Measurements from ENCODE around the gene JUP. TPM values are rescaled to one million over a fixed set of nuclear protein-coding genes. Genes with fewer than 3 reads are reported as not detected.

Gene JUP
- polyA plus RNA-seq, 1 donor from 2014 or later: 72.0 TPM

- Mint-ChIP-seq H3K9me3 (peaks cover 0 to 2% (median 0%) of the 10 kb centered on the region in 3 donors), H3K27me3 (peaks cover 37% of the 10 kb centered on the region), H3K4me3 (no peak overlapping the region), H3K4me1 (peaks cover 4 to 12% (median 5%) of the 10 kb centered on the region in 3 donors), H3K27ac (peak overlapping the region in 1 of 3 donors; percentile 6), H3K36me3 (peaks cover 1% of the 10 kb centered on the region)
These were observed 50.8 kb downstream of the JUP start for GRCh38 chr17:41735744-41736143.

GRCh38 chr17:41734949-41735313 is 51.6 kb downstream of the JUP start:
- peaks cover 37% of the 10 kb centered on the region for H3K27me3 Mint-ChIP-seq
- peaks cover 0 to 2% (median 0%) of the 10 kb centered on the region in 3 donors for H3K9me3 Mint-ChIP-seq
- H3K36me3 Mint-ChIP-seq: peaks cover 1% of the 10 kb centered on the region
- H3K4me1 Mint-ChIP-seq: peaks cover 4 to 12% (median 5%) of the 10 kb centered on the region in 3 donors
- H3K4me3 Mint-ChIP-seq: peak overlapping the region in 3 of 4 donors; percentile 41 to 82 (median 45)
- no peak overlapping the region for H3K27ac Mint-ChIP-seq

GRCh38 chr17:41734139-41734948 is 52.2 kb downstream of the JUP start, which contains the start of gene HAP1:
Gene HAP1, minus strand, starts transcription at chr17:41734643. Its CDS starts 9 bp downstream, at chr17:41734634.
- peak within 1 kb of the TSS in 1 of 3 donors; percentile 6 for H3K27ac Mint-ChIP-seq
- H3K4me1 Mint-ChIP-seq: peaks cover 4 to 9% (median 5%) of the 10 kb centered on the region in 3 donors
- peaks cover 37% of the 10 kb centered on the region for H3K27me3 Mint-ChIP-seq
- peaks cover 0 to 2% (median 0%) of the 10 kb centered on the region in 3 donors for H3K9me3 Mint-ChIP-seq
- H3K4me3 Mint-ChIP-seq: peak within 1 kb of the TSS; percentile 28 to 88 (median 72)
- H3K36me3 Mint-ChIP-seq: peaks cover 1% of the 10 kb centered on the region

GRCh38 chr17:41733348-41734138 is 53.0 kb downstream of the JUP start:
- Mint-ChIP-seq H3K27me3 (peaks cover 37% of the 10 kb centered on the region), H3K4me1 (peaks cover 4 to 7% (median 5%) of the 10 kb centered on the region in 3 donors), H3K4me3 (peak overlapping the region; percentile 28 to 88 (median 53)), H3K9me3 (peaks cover 0 to 2% (median 0%) of the 10 kb centered on the region in 3 donors), H3K36me3 (peaks cover 1% of the 10 kb centered on the region), H3K27ac (no peak overlapping the region)

- no peak overlapping the region for H3K27ac Mint-ChIP-seq
- H3K4me1 Mint-ChIP-seq: peaks cover 4 to 10% (median 8%) of the 10 kb centered on the region in 3 donors
- H3K9me3 Mint-ChIP-seq: peaks cover 0 to 2% (median 0%) of the 10 kb centered on the region in 3 donors
- H3K4me3 Mint-ChIP-seq: no peak overlapping the region
- H3K27me3 Mint-ChIP-seq: peaks cover 26% of the 10 kb centered on the region
- peaks cover 1% of the 10 kb centered on the region for H3K36me3 Mint-ChIP-seq
These were observed 54.7 kb downstream of the JUP start for GRCh38 chr17:41731836-41732235.

- H3K27me3 Mint-ChIP-seq: peaks cover 18% of the 10 kb centered on the region
- H3K4me1 Mint-ChIP-seq: peaks cover 4 to 10% (median 8%) of the 10 kb centered on the region in 3 donors
- H3K4me3 Mint-ChIP-seq: no peak overlapping the region
- H3K27ac Mint-ChIP-seq: no peak overlapping the region
- H3K9me3 Mint-ChIP-seq: peaks cover 0 to 2% (median 0%) of the 10 kb centered on the region in 3 donors
- peaks cover 1% of the 10 kb centered on the region for H3K36me3 Mint-ChIP-seq
These were observed 56.0 kb downstream of the JUP start for GRCh38 chr17:41730479-41730878.

- Mint-ChIP-seq H3K27me3 (peaks cover 8% of the 10 kb centered on the region), H3K9me3 (no peaks in the 10 kb centered on the region), H3K27ac (no peak overlapping the region), H3K36me3 (no peaks in the 10 kb centered on the region), H3K4me1 (peaks cover 3 to 9% (median 4%) of the 10 kb centered on the region in 3 donors), H3K4me3 (peak overlapping the region in 1 of 4 donors; percentile 69)
These were observed 58.5 kb downstream of the JUP start for GRCh38 chr17:41728056-41728455.

- peaks cover 0 to 5% (median 3%) of the 10 kb centered on the region in 3 donors for H3K4me1 Mint-ChIP-seq
- H3K4me3 Mint-ChIP-seq: no peak overlapping the region
- H3K27me3 Mint-ChIP-seq: peaks cover 7% of the 10 kb centered on the region
- H3K9me3 Mint-ChIP-seq: no peaks in the 10 kb centered on the region
- H3K27ac Mint-ChIP-seq: no peak overlapping the region
- H3K36me3 Mint-ChIP-seq: no peaks in the 10 kb centered on the region
These were observed 61.4 kb downstream of the JUP start for GRCh38 chr17:41725134-41725533.

- Mint-ChIP-seq H3K9me3 (no peaks in the 10 kb centered on the region), H3K4me1 (peaks cover 0 to 5% (median 3%) of the 10 kb centered on the region in 3 donors), H3K27me3 (peaks cover 7% of the 10 kb centered on the region), H3K27ac (no peak overlapping the region), H3K4me3 (no peak overlapping the region), H3K36me3 (no peaks in the 10 kb centered on the region)
These were observed 61.9 kb downstream of the JUP start for GRCh38 chr17:41724476-41725050.

GRCh38 chr17:41723801-41724475 is 62.6 kb downstream of the JUP start:
- H3K27ac Mint-ChIP-seq: no peak overlapping the region
- H3K27me3 Mint-ChIP-seq: peaks cover 7% of the 10 kb centered on the region
- H3K36me3 Mint-ChIP-seq: no peaks in the 10 kb centered on the region
- H3K4me1 Mint-ChIP-seq: peaks cover 0 to 5% (median 3%) of the 10 kb centered on the region in 3 donors
- H3K9me3 Mint-ChIP-seq: no peaks in the 10 kb centered on the region
- H3K4me3 Mint-ChIP-seq: no peak overlapping the region

- Mint-ChIP-seq H3K27me3 (peaks cover 7% of the 10 kb centered on the region), H3K9me3 (no peaks in the 10 kb centered on the region), H3K36me3 (no peaks in the 10 kb centered on the region), H3K27ac (no peak overlapping the region), H3K4me1 (peaks cover 0 to 7% (median 5%) of the 10 kb centered on the region in 3 donors), H3K4me3 (peak overlapping the region in 1 of 4 donors; percentile 10)
These were observed 64.3 kb downstream of the JUP start for GRCh38 chr17:41722231-41722630.

- Mint-ChIP-seq H3K4me3 (no peak overlapping the region), H3K27me3 (peaks cover 4% of the 10 kb centered on the region), H3K4me1 (peaks cover 0 to 7% (median 5%) of the 10 kb centered on the region in 3 donors), H3K36me3 (no peaks in the 10 kb centered on the region), H3K9me3 (no peaks in the 10 kb centered on the region), H3K27ac (no peak overlapping the region)
These were observed 68.2 kb downstream of the JUP start for GRCh38 chr17:41718287-41718645.

GRCh38 chr17:41717408-41718286 is 68.9 kb downstream of the JUP start:
- no peak overlapping the region for H3K27ac Mint-ChIP-seq
- H3K4me1 Mint-ChIP-seq: peaks cover 0 to 7% (median 5%) of the 10 kb centered on the region in 3 donors
- no peaks in the 10 kb centered on the region for H3K9me3 Mint-ChIP-seq
- H3K36me3 Mint-ChIP-seq: no peaks in the 10 kb centered on the region
- peaks cover 4% of the 10 kb centered on the region for H3K27me3 Mint-ChIP-seq
- H3K4me3 Mint-ChIP-seq: peak overlapping the region in 1 of 4 donors; percentile 32

Data from IgD-negative memory B cell (primary cell).